ENCODE measurements around the gene RXFP4. TPM values are rescaled to one million over a fixed set of nuclear protein-coding genes. Genes with fewer than 3 reads are reported as not detected.

RXFP4 gene
- total and polyA plus RNA-seq, 3 donors from 2014 or later = 0.37 to 1.1 TPM; not detected in 1

- Histone ChIP-seq H3K36me3 (ENCODE audit: low read depth, missing control alignments) (no peaks in the 10 kb centered on the region), H3K27me3 (no peaks in the 10 kb centered on the region), H3K27ac (no peak overlapping the region), H3K9me3 (no peaks in the 10 kb centered on the region), H3K4me3 (no peak overlapping the region), H3K4me1 (no peaks in the 10 kb centered on the region)
- WGBS, 2 donors = 74 to 93% methylated on average over 6 of the region's 6 CpGs
- intact Hi-C loops (cut with DNase I; ENCODE audit: low total_unique reads) = no loop called here
- TF ChIP-seq POLR2A (IDR thresholded peaks at IDR 0.05) = no peak
- TF ChIP-seq, protein P1, sequence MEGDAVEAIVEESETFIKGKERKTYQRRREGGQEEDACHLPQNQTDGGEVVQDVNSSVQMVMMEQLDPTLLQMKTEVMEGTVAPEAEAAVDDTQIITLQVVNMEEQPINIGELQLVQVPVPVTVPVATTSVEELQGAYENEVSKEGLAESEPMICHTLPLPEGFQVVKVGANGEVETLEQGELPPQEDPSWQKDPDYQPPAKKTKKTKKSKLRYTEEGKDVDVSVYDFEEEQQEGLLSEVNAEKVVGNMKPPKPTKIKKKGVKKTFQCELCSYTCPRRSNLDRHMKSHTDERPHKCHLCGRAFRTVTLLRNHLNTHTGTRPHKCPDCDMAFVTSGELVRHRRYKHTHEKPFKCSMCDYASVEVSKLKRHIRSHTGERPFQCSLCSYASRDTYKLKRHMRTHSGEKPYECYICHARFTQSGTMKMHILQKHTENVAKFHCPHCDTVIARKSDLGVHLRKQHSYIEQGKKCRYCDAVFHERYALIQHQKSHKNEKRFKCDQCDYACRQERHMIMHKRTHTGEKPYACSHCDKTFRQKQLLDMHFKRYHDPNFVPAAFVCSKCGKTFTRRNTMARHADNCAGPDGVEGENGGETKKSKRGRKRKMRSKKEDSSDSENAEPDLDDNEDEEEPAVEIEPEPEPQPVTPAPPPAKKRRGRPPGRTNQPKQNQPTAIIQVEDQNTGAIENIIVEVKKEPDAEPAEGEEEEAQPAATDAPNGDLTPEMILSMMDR (IDR thresholded peaks at IDR 0.05) = no peak
- DNase-seq = no peak
Measured at GRCh38 chr1:155990005-155990739, 48.7 kb downstream of the RXFP4 start.

Small RNA genes lying within 50 kb of the gene (microRNA-seq; reads per million reads assigned to microRNA genes)
- gene MIR6738 (ENCODE audit: borderline number of aligned reads in 2 of 2, borderline replicate concordance in 1 of 2) = 0 reads per million in 2 donors

Small RNA genes lying within 50 kb of the gene (small RNA-seq; reads per million reads assigned to genes)
- gene MIR6738 = 0 reads per million in 2 donors
- gene RF00015 = 0 reads per million in 2 donors
- 0 reads per million in 2 donors for gene SCARNA4
- 103 to 166 reads per million in 2 donors for gene SNORA80E

Other genes starting within 250 kb of the RXFP4 start
- 100 to 1,000 TPM in 1 of 2 donors, 10 to 100 TPM in 1; 77.2 to 108 TPM for gene GON4L, start 84.4 kb upstream of the RXFP4 start, total RNA-seq
- 36.4 TPM for gene GON4L, start 84.4 kb upstream of the RXFP4 start, polyA plus RNA-seq (ENCODE audit: insufficient read depth, low read depth, low replicate concordance)
- 10 to 100 TPM; 17.9 to 19.7 TPM for gene SYT11, start 82.1 kb upstream of the RXFP4 start, total RNA-seq
- gene SYT11, start 82.1 kb upstream of the RXFP4 start, polyA plus RNA-seq (ENCODE audit: insufficient read depth, low read depth, low replicate concordance) = 23.4 TPM
- 10 to 100 TPM; 26.1 to 31.1 TPM for gene RIT1, start 30.3 kb upstream of the RXFP4 start, total RNA-seq
- gene RIT1, start 30.3 kb upstream of the RXFP4 start, polyA plus RNA-seq (ENCODE audit: insufficient read depth, low read depth, low replicate concordance) = 25.7 TPM
- 10 to 100 TPM; 84.5 to 95.3 TPM for gene KHDC4, start 7.2 kb upstream of the RXFP4 start, total RNA-seq
- gene KHDC4, start 7.2 kb upstream of the RXFP4 start, polyA plus RNA-seq (ENCODE audit: insufficient read depth, low read depth, low replicate concordance) = 45.5 TPM
- gene ARHGEF2, start 36.9 kb downstream of the RXFP4 start, total RNA-seq = 100 to 1,000 TPM in 1 of 2 donors, 10 to 100 TPM in 1; 56.6 to 124 TPM
- 88.8 TPM for gene ARHGEF2, start 36.9 kb downstream of the RXFP4 start, polyA plus RNA-seq (ENCODE audit: insufficient read depth, low read depth, low replicate concordance)
- 100 to 1,000 TPM; 170 to 216 TPM for gene SSR2, start 79.3 kb downstream of the RXFP4 start, total RNA-seq
- gene SSR2, start 79.3 kb downstream of the RXFP4 start, polyA plus RNA-seq (ENCODE audit: insufficient read depth, low read depth, low replicate concordance) = 289 TPM
- gene UBQLN4, start 112.2 kb downstream of the RXFP4 start, total RNA-seq = 10 to 100 TPM; 41.0 to 42.7 TPM
- gene UBQLN4, start 112.2 kb downstream of the RXFP4 start, polyA plus RNA-seq (ENCODE audit: insufficient read depth, low read depth, low replicate concordance) = 34.4 TPM
- gene LAMTOR2, start 113.1 kb downstream of the RXFP4 start, total RNA-seq = 10 to 100 TPM; 47.6 to 50.4 TPM
- gene LAMTOR2, start 113.1 kb downstream of the RXFP4 start, polyA plus RNA-seq (ENCODE audit: insufficient read depth, low read depth, low replicate concordance) = 55.5 TPM
- 1 to 10 TPM; 1.2 to 2.0 TPM for gene RAB25, start 119.5 kb downstream of the RXFP4 start, total RNA-seq
- 2.1 TPM for gene RAB25, start 119.5 kb downstream of the RXFP4 start, polyA plus RNA-seq (ENCODE audit: insufficient read depth, low read depth, low replicate concordance)
- gene MEX3A, start 140.8 kb downstream of the RXFP4 start, total RNA-seq = 1 to 10 TPM; 2.4 to 3.0 TPM
- 0.87 TPM for gene MEX3A, start 140.8 kb downstream of the RXFP4 start, polyA plus RNA-seq (ENCODE audit: insufficient read depth, low read depth, low replicate concordance)
- gene LMNA, start 173.1 kb downstream of the RXFP4 start, total RNA-seq = 100 to 1,000 TPM; 162 to 219 TPM
- 189 TPM for gene LMNA, start 173.1 kb downstream of the RXFP4 start, polyA plus RNA-seq (ENCODE audit: insufficient read depth, low read depth, low replicate concordance)
- 1 to 10 TPM; 4.8 to 8.0 TPM for gene SEMA4A, start 211.9 kb downstream of the RXFP4 start, total RNA-seq
- gene SEMA4A, start 211.9 kb downstream of the RXFP4 start, polyA plus RNA-seq (ENCODE audit: insufficient read depth, low read depth, low replicate concordance) = 7.7 TPM

Measured in testis (tissue), 3 donors.